Activated naive CD4-positive, alpha-beta T cell treated with anti-CD3 and anti-CD28 coated beads, Interleukin-2, amount 50 U/mL, for 72 hours (primary cell): ENCODE results near the gene ZNF830. TPM values are rescaled to one million over a fixed set of nuclear protein-coding genes. Genes with fewer than 3 reads are reported as not detected.
A peak's percentile ranks its signal among the peaks of the same experiment; 100 is the strongest.
"Not testable (repeated sequence)": the region's sequence is repeated elsewhere in the genome, so short reads cannot be mapped to it uniquely, and the experiment has no call there.

Experiments used
- ATAC-seq, 2 donors: fragments of 150-1000 bp; cut with Tn5 transposase; 2 replicates each; pipeline ENCODE4 v1.10.0; 2021; ENCODE audit warnings: mild to moderate bottlenecking in 2 of 2, moderate library complexity in 2 of 2
- DNase-seq, 2 donors: peaks; one replicate each; pipeline ENCODE4 v3.0.0; 2021 to 2022; ENCODE audit warnings: low spot score in 2 of 2
- H3K27ac Mint-ChIP-seq, 2 donors: one replicate each; pipeline ENCODE4 v1.8.0; 2022; ENCODE audit warnings: mild to moderate bottlenecking in 2 of 2, mixed read lengths in 2 of 2
- H3K36me3 Mint-ChIP-seq, 2 donors: one replicate each; pipeline ENCODE4 v1.8.0; 2022; ENCODE audit warnings: mixed read lengths in 2 of 2
- H3K9me3 Mint-ChIP-seq, 2 donors: one replicate each; pipeline ENCODE4 v1.8.0; 2022; ENCODE audit warnings: mixed read lengths in 2 of 2
- total RNA-seq, 2 donors: library from RNA; stranded (reverse); gene quantifications; one replicate each; pipeline ENCODE4 v1.2.3, GENCODE V29; 2022

The ZNF830 gene
- total RNA-seq: 10 to 100 TPM; 22.7 to 24.8 TPM

GRCh38 chr17:34961093-34961911, at the start of gene ZNF830, which contains the start of gene CCT6B:
ZNF830 (plus strand) TSS chr17:34961540; CDS start chr17:34961567, 27 bp downstream.
CCT6B (minus strand) TSS chr17:34961460; CDS start chr17:34961393, 67 bp downstream.
- Mint-ChIP-seq H3K27ac (peak within 1 kb of the TSS; percentile 97 to 100), H3K9me3 (peaks cover 5 to 7% of the 10 kb centered on the region in 2 donors), H3K36me3 (peaks cover 27 to 30% of the 10 kb centered on the region in 2 donors)
- DNase-seq (peak; percentile 83 to 90), ATAC-seq (peak; percentile 96 to 97)

GRCh38 chr17:34913001-34913400, 48.3 kb upstream of the ZNF830 start:
- DNase-seq (no peak), ATAC-seq (no peak)
- Mint-ChIP-seq H3K9me3 (no peaks in the 10 kb centered on the region), H3K36me3 (no peaks in the 10 kb centered on the region), H3K27ac (no peak overlapping the region)

- Mint-ChIP-seq H3K27ac (no peak overlapping the region), H3K9me3 (no peaks in the 10 kb centered on the region), H3K36me3 (no peaks in the 10 kb centered on the region)
- ATAC-seq (no peak), DNase-seq (no peak)
These were observed 45.2 kb upstream of the ZNF830 start for GRCh38 chr17:34916120-34916519.

GRCh38 chr17:34917381-34917780, 44.0 kb upstream of the ZNF830 start:
- DNase-seq (no peak), ATAC-seq (no peak)
- Mint-ChIP-seq H3K9me3 (no peaks in the 10 kb centered on the region), H3K36me3 (no peaks in the 10 kb centered on the region), H3K27ac (no peak overlapping the region)

GRCh38 chr17:34920676-34921075, 40.7 kb upstream of the ZNF830 start:
- Mint-ChIP-seq H3K27ac (no peak overlapping the region), H3K36me3 (no peaks in the 10 kb centered on the region), H3K9me3 (no peaks in the 10 kb centered on the region)
- no peak for DNase-seq
- no peak for ATAC-seq

- H3K36me3 Mint-ChIP-seq: no peaks in the 10 kb centered on the region
- DNase-seq (no peak), ATAC-seq (no peak)
- H3K9me3 Mint-ChIP-seq: no peaks in the 10 kb centered on the region
- no peak overlapping the region for H3K27ac Mint-ChIP-seq
These were observed 34.7 kb upstream of the ZNF830 start for GRCh38 chr17:34926661-34927060.

GRCh38 chr17:34930283-34930682, 31.1 kb upstream of the ZNF830 start:
- Mint-ChIP-seq H3K36me3 (no peaks in the 10 kb centered on the region), H3K27ac (no peak overlapping the region), H3K9me3 (no peaks in the 10 kb centered on the region)
- no peak for DNase-seq
- no peak for ATAC-seq

GRCh38 chr17:34950780-34951179, 10.6 kb upstream of the ZNF830 start:
- not testable (repeated sequence) for ATAC-seq, H3K27ac Mint-ChIP-seq, H3K36me3 Mint-ChIP-seq, DNase-seq, H3K9me3 Mint-ChIP-seq

- DNase-seq (no peak), ATAC-seq (no peak)
- Mint-ChIP-seq H3K27ac (no peak overlapping the region), H3K9me3 (peaks cover 5 to 7% of the 10 kb centered on the region in 2 donors), H3K36me3 (peaks cover 20 to 25% of the 10 kb centered on the region in 2 donors)
These were observed 2.9 kb upstream of the ZNF830 start for GRCh38 chr17:34958438-34958837.

GRCh38 chr17:34974179-34974578, 12.8 kb downstream of the ZNF830 start:
- Mint-ChIP-seq H3K9me3 (no peaks in the 10 kb centered on the region), H3K27ac (no peak overlapping the region), H3K36me3 (no peaks in the 10 kb centered on the region)
- peak; percentile 44 to 55 for ATAC-seq
- DNase-seq: no peak

GRCh38 chr17:34974794-34975785, 13.8 kb downstream of the ZNF830 start:
- peak overlapping the region in 1 of 2 donors; percentile 16 for H3K27ac Mint-ChIP-seq
- DNase-seq (no peak), ATAC-seq (peak; percentile 48 to 71)
- peaks cover 0 to 2% of the 10 kb centered on the region in 2 donors for H3K36me3 Mint-ChIP-seq
- no peaks in the 10 kb centered on the region for H3K9me3 Mint-ChIP-seq

- no peak for DNase-seq
- H3K9me3 Mint-ChIP-seq: no peaks in the 10 kb centered on the region
- H3K27ac Mint-ChIP-seq: peak overlapping the region in 1 of 2 donors; percentile 91
- peaks cover 12 to 22% of the 10 kb centered on the region in 2 donors for H3K36me3 Mint-ChIP-seq
- ATAC-seq: no peak
These were observed 17.8 kb downstream of the ZNF830 start for GRCh38 chr17:34979153-34979552.

- ATAC-seq (no peak), DNase-seq (no peak)
- no peaks in the 10 kb centered on the region for H3K9me3 Mint-ChIP-seq
- peaks cover 12 to 22% of the 10 kb centered on the region in 2 donors for H3K36me3 Mint-ChIP-seq
- H3K27ac Mint-ChIP-seq: peak overlapping the region; percentile 91 to 100
These were observed 18.5 kb downstream of the ZNF830 start for GRCh38 chr17:34979650-34980352.

- H3K27ac Mint-ChIP-seq: peak within 1 kb of the TSS; percentile 91 to 100
- ATAC-seq (peak; percentile 88 to 92), DNase-seq (peak; percentile 93 to 96)
- H3K36me3 Mint-ChIP-seq: peaks cover 12 to 22% of the 10 kb centered on the region in 2 donors
- H3K9me3 Mint-ChIP-seq: no peaks in the 10 kb centered on the region
These were observed 19.0 kb downstream of the ZNF830 start, which contains the start of gene LIG3 for GRCh38 chr17:34980353-34980680. LIG3 (plus strand) TSS chr17:34980512; CDS start chr17:34983006, 2,494 bp downstream.

- DNase-seq (peak in 1 of 2 donors; percentile 68), ATAC-seq (peak; percentile 83 to 93)
- Mint-ChIP-seq H3K36me3 (peaks cover 12 to 22% of the 10 kb centered on the region in 2 donors), H3K9me3 (no peaks in the 10 kb centered on the region), H3K27ac (peak overlapping the region; percentile 89 to 91)
These were observed 19.6 kb downstream of the ZNF830 start for GRCh38 chr17:34980681-34981537.
